ENCODE results near the gene STAT5A.
"Not testable (repeated sequence)": the region's sequence is repeated elsewhere in the genome, so short reads cannot be mapped to it uniquely, and the experiment has no call there.

STAT5A gene

DNA sequence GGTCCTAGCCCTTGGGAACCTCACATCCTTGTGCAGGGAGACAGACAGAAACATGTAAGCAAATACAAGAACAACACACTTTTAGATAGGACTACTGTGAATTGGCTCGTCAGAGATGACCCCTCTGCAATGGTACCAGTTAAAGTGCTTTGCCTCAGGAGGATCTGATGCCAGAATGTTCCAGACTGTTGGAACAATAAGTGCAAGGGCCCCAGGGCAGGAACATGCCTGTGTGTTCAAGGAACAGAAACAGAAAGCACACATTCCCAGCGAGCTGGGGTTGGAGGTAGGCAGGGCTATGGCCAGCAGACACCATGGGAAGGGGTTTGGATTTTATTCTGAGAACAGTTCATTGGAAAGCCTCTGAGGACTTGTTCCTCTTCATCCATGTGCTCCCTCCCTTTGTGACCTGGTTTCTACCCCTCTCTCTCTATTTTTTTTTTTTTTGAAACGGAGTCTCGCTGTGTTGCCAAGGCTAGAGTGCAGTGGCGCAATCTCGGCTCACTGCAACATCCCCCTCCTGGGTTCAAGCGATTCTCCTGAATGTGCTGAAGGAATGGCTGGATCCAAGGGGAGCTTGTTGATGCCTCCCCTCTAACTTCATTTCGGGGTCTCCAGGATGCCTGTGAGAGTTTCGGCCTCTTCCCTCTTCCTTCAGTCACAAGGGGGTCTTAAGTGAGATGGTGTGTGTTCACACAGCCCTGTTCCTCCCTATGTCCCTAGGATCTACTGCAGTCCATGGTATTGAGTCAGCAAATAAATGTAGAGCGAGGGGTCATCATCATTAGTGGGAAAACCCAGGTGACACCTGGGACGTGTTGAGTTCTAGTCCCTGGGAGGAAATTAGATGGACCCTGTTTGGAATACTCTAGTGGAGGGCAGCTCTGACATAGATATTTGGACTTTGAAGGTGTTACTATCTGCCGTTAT is 6.4 kb downstream of the STAT5A start:
- no peak for DNase-seq (ENCODE audit: low spot score)
- in situ Hi-C loops (cut with MboI; ENCODE audit: low pct_unique_long_range_greater_than_20kb, low sequenced_read_pairs, unreplicated experiment): no loop called here
- TF ChIP-seq, protein P1, sequence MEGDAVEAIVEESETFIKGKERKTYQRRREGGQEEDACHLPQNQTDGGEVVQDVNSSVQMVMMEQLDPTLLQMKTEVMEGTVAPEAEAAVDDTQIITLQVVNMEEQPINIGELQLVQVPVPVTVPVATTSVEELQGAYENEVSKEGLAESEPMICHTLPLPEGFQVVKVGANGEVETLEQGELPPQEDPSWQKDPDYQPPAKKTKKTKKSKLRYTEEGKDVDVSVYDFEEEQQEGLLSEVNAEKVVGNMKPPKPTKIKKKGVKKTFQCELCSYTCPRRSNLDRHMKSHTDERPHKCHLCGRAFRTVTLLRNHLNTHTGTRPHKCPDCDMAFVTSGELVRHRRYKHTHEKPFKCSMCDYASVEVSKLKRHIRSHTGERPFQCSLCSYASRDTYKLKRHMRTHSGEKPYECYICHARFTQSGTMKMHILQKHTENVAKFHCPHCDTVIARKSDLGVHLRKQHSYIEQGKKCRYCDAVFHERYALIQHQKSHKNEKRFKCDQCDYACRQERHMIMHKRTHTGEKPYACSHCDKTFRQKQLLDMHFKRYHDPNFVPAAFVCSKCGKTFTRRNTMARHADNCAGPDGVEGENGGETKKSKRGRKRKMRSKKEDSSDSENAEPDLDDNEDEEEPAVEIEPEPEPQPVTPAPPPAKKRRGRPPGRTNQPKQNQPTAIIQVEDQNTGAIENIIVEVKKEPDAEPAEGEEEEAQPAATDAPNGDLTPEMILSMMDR (IDR thresholded peaks at IDR 0.05; ENCODE audit: extremely low read depth, insufficient read depth, missing control alignments): no peak

DNA sequence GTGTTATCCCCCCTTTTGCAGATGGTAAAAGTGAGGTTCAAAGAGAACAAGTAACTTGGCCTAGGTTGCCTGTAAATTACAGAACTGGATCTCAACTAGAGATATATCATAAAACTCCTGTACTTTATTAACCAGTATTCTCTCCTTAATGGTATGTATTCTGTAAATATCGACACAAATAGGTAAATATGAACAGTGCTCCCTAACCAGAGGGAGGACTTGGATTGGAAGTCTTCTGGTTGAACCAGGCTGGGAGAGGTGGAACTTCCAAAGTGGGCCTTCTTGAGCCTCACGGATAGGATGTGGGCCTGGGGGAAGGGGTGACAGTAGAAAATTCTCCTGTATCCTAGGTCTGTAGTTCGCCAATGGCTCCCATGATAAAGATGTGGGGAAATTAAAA is 7.7 kb downstream of the STAT5A start:
- DNase-seq (ENCODE audit: low spot score): no peak
- in situ Hi-C loops (cut with MboI; ENCODE audit: low pct_unique_long_range_greater_than_20kb, low sequenced_read_pairs, unreplicated experiment): no loop called here
- TF ChIP-seq, protein P1 (IDR thresholded peaks at IDR 0.05; ENCODE audit: extremely low read depth, insufficient read depth, missing control alignments): no peak

DNA sequence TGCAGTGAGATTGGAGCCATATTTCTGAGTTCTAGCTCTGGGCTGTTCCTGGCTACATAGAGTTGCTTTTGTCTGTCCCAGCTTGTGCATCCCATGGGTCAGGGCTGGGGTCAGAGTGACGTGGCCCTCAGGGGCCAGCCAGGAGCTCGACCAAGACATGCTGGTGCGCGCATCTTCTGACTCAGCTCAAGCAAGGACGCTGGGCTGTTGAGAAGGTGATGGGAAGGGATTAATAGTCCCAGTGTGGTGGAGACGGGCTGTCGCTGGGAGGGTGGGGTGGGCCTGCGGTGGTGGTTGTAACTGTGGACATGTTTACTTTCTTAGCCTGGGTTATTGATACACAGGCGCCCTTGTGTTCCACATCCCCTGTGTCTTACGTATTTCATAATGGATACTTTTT is 9.5 kb downstream of the STAT5A start:
- in situ Hi-C loops (cut with MboI; ENCODE audit: low pct_unique_long_range_greater_than_20kb, low sequenced_read_pairs, unreplicated experiment); DNase-seq (ENCODE audit: low spot score): not testable (repeated sequence)

DNA sequence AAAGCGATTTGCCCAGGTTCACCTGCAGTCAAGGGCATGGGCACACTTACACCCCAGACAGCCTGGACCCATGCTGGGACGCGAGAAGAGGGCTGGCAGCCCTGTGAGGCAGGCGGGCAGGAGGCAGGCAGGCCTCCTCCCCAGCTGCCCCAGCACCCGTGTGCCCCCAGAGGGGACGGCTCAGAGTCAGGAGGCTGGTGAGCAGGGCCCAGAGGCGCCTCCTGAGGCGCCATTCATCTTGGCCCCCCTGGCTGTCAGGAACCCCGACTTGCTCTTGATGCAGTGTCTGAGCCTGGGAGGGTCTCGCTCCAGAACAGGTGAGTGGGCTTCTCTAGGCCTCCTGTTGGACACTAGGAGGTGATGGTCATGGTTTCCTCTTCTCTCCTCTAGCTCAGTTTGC is 11.1 kb downstream of the STAT5A start:
- in situ Hi-C loops (cut with MboI; ENCODE audit: low pct_unique_long_range_greater_than_20kb, low sequenced_read_pairs, unreplicated experiment); DNase-seq (ENCODE audit: low spot score): not testable (repeated sequence)

DNA sequence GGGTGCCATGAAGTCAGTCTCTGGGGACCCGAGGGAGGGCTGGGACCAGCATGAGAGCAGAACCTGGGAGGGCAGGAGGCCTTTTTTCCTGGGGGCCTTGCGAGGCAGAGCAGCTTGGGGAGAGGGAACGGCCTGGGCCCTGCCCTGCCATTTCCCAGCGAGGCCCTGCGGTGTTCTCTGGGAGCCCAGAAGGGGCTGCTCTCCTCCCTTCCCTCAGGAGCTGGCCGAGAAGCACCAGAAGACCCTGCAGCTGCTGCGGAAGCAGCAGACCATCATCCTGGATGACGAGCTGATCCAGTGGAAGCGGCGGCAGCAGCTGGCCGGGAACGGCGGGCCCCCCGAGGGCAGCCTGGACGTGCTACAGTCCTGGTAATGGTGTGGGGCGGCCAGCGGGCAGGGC is 11.6 kb downstream of the STAT5A start:
- DNase-seq (ENCODE audit: low spot score): not testable (repeated sequence)
- in situ Hi-C loops (cut with MboI; ENCODE audit: low pct_unique_long_range_greater_than_20kb, low sequenced_read_pairs, unreplicated experiment): loop anchor here (25.0 kb wide), 1 partner anchor 212 kb away; no protein-coding TSS in a partner anchor

DNA sequence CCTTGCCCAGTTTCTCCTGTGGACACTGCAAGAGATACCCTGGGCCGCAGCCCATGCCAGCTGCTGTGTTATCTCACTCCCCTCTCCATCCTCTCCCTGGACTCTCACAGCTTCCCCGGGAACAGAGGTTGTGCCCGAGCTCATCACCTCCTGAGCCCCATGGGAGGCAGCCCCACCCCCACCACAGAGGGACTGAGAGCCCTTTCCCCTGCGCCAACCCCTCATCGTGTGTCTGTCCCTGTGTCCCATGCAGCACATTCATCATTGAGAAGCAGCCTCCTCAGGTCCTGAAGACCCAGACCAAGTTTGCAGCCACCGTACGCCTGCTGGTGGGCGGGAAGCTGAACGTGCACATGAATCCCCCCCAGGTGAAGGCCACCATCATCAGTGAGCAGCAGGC is 12.7 kb downstream of the STAT5A start:
- TF ChIP-seq, protein P1 (IDR thresholded peaks at IDR 0.05; ENCODE audit: extremely low read depth, insufficient read depth, missing control alignments): no peak
- DNase-seq (ENCODE audit: low spot score): no peak
- in situ Hi-C loops (cut with MboI; ENCODE audit: low pct_unique_long_range_greater_than_20kb, low sequenced_read_pairs, unreplicated experiment): loop anchor here (25.0 kb wide), 1 partner anchor 211 kb away; no protein-coding TSS in a partner anchor

DNA sequence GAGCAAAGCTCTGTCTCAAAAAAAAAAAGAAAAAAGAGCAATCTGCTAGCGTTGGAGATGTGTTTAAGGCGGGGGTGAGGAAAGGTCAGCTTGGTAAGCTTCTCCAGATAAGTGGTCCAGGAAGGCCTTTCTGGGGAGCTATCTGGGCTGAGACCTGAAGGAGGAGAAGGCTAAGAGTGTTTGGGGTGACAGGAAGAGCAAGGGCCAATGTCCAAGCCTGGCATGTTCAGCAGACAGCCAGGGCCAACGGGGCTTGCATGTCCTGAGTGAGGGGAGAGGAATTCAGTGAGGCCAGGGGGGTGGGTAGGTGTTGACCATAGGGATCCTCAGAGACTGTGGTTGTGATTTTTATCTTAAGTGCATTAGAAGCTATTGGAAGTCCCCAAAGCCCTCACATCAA is 15.4 kb downstream of the STAT5A start:
- no peak for DNase-seq (ENCODE audit: low spot score)
- TF ChIP-seq, protein P1 (IDR thresholded peaks at IDR 0.05; ENCODE audit: extremely low read depth, insufficient read depth, missing control alignments): no peak
- in situ Hi-C loops (cut with MboI; ENCODE audit: low pct_unique_long_range_greater_than_20kb, low sequenced_read_pairs, unreplicated experiment): loop anchor here (25.0 kb wide), 1 partner anchor 209 kb away; no protein-coding TSS in a partner anchor

DNA sequence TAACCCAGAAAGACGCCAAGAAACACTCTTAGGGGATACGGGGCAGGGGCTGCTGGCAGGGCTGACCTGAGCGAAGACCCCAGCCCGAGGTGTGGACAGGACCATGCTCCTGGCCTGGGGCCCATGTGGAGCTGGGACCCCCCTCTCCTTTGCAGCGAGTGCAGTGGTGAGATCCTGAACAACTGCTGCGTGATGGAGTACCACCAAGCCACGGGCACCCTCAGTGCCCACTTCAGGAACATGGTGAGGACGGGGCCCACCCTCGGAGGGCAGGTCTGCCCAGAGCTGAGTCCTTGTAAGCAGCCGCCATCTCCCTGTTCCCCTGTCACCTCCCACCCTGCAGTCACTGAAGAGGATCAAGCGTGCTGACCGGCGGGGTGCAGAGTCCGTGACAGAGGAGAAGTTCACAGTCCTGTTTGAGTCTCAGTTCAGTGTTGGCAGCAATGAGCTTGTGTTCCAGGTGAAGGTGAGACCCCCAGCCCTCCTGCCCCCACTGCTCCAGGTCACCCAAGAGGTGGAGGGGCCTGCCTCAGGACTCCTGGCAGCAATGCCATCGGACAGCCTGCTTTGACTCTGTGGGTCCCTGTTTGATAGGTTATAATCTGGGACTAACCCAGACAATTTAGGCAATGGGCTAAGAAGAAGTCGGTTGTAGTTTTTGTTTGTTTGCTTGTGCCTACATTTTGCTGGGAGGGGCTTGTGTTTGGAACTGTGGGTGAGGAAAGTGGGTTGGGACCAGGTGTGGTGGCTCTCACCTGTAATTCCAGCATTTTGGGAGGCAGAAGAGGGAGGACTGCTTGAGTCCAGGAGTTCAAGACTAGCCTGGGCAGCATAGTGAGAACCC is 16.1 kb downstream of the STAT5A start:
- in situ Hi-C loops (cut with MboI; ENCODE audit: low pct_unique_long_range_greater_than_20kb, low sequenced_read_pairs, unreplicated experiment): loop anchor here (25.0 kb wide), 1 partner anchor 208 kb away; no protein-coding TSS in a partner anchor
- TF ChIP-seq, protein P1 (IDR thresholded peaks at IDR 0.05; ENCODE audit: extremely low read depth, insufficient read depth, missing control alignments): no peak
- no peak for DNase-seq (ENCODE audit: low spot score)

DNA sequence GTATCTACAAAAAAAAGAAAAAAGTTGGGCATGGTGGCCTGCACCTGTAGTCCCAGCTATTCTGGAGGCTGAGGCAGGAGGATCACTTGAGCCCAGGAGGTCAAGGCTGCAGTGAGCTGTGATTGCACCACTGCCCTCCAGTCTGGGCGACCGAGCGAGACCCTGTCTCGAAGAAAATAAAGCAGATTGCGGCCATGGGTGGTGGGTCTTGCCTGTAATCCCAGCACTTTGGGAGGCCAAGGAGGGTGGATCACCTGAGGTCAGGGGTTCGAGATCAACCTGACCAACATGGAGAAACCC is 16.7 kb downstream of the STAT5A start:
- in situ Hi-C loops (cut with MboI; ENCODE audit: low pct_unique_long_range_greater_than_20kb, low sequenced_read_pairs, unreplicated experiment): loop anchor here (25.0 kb wide), 1 partner anchor 207 kb away; no protein-coding TSS in a partner anchor
- DNase-seq (ENCODE audit: low spot score): not testable (repeated sequence)
